DND-41 (cell line): ENCODE measurements around the gene STX1A.

ENCODE experiments used
- CTCF ChIP-seq: IDR thresholded peaks from 2 replicates; pipeline ENCODE4 v1.5.1; 2012; ENCODE audit warnings: borderline replicate concordance, low read length, moderate library complexity, mild to moderate bottlenecking; ENCODE audit not compliant: poor library complexity, severe bottlenecking; ENCODE audit errors: extremely low read depth
- EZH2 ChIP-seq: IDR thresholded peaks from 3 replicates; pipeline ENCODE4 v1.6.1; 2012; ENCODE audit warnings: borderline replicate concordance, low read depth, mild to moderate bottlenecking, moderate library complexity, low read length, inconsistent platforms; ENCODE audit not compliant: severe bottlenecking

- no peak for TF ChIP-seq CTCF
- TF ChIP-seq EZH2 = no peak
Observed at GRCh38 chr7:73668886-73669230, 50.6 kb downstream of the STX1A start.
